KOPT-K1 (cell line): ENCODE data around the gene HSD11B2.

Source experiments
- H3K27ac ChIP-seq: fragments of 200-600 bp; sonication (generic); 2 replicates; pipeline ENCODE4 v1.5.1; 2016; ENCODE audit warnings: antibody characterized with exemption, mild to moderate bottlenecking, low read depth, low read length; ENCODE audit not compliant: poor library complexity, severe bottlenecking
- H3K36me3 ChIP-seq: fragments of 200-600 bp; sonication (generic); 2 replicates; pipeline ENCODE4 v1.5.1; 2017; ENCODE audit warnings: antibody characterized with exemption, mild to moderate bottlenecking, low read length, moderate library complexity; ENCODE audit not compliant: insufficient read depth
- H3K9me3 ChIP-seq: fragments of 200-600 bp; sonication (generic); 2 replicates; pipeline ENCODE4 v1.5.1; 2017; ENCODE audit warnings: antibody characterized with exemption, low read length, mild to moderate bottlenecking; ENCODE audit not compliant: insufficient read depth, poor library complexity, severe bottlenecking

HSD11B2 gene

GRCh38 chr16:67430977-67431774, at the start of gene HSD11B2:
HSD11B2 (plus strand) TSS chr16:67431121; CDS start chr16:67431249, 128 bp downstream.
- Histone ChIP-seq H3K36me3 (no peaks in the 10 kb centered on the region), H3K9me3 (no peaks in the 10 kb centered on the region), H3K27ac (no peak within 1 kb of the TSS)

- Histone ChIP-seq H3K9me3 (no peaks in the 10 kb centered on the region), H3K27ac (no peak overlapping the region), H3K36me3 (no peaks in the 10 kb centered on the region)
Measured at GRCh38 chr16:67383284-67383683, 47.6 kb upstream of the HSD11B2 start.

DNA sequence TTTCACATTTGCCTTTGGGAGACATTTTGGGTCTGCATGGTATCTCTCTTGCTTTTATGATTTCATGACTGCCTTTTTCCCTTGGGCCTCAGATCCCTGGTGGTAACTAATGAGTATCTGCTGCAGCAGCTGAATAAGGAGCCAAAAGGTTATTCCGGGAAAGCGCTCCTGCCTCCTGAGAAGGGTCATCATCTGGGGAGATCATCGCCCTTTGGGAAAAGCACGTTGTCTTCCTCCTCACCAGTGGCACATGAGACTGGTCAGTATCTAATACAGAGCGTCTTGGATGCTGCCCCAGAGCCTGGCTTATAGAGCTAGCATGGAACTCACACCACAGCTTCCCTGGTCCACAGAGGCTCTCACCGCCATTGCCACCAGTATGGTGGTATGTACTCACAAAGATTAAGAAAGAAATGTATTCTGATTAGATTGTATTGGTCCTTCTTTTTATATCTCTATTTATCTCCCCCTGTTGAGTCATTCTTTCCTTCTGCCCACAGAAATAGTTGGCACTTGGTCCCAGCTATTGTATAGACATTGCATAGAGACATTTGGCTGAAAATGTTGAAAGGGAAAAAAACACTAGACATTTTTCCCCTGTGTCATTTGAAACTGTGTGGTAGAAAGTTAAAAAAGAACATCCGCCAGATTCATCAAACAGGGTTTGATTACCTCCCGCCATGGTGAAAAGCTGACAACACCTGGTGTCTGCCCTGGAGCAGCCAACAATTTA, 46.0 kb upstream of the HSD11B2 start:
- Histone ChIP-seq H3K9me3 (no peaks in the 10 kb centered on the region), H3K27ac (no peak overlapping the region), H3K36me3 (no peaks in the 10 kb centered on the region)

DNA sequence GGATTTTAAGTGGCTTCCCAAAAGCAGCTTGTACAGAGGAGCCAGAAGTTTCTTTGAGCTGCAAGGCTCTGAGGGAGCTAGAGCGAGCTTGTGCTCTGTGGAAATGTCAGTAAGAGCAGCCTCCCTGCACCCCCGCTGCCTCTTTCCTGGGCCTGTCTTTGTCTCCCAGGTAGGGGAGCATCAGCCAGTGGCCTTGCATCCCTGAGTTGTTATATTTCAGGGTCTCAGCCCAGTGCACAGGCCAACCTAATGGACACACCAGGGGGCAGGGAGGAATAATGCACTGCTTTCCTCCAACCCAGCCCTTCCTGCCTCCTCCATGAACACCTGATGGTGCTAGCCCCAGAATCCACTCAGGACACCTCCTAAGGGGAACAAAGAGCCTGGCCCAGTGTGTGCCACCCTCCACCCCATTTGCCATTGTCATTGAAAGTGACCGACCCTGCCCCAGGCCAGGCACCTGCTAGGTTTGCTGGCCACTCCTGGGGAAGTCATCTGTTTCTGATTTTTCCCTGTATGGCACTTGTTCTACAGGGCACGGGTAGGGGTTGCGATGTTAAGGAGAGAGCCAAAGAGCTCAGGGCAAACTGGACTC, 44.0 kb upstream of the HSD11B2 start:
- no peaks in the 10 kb centered on the region for H3K36me3 ChIP-seq
- H3K27ac ChIP-seq, result no peak overlapping the region
- no peaks in the 10 kb centered on the region for H3K9me3 ChIP-seq

DNA sequence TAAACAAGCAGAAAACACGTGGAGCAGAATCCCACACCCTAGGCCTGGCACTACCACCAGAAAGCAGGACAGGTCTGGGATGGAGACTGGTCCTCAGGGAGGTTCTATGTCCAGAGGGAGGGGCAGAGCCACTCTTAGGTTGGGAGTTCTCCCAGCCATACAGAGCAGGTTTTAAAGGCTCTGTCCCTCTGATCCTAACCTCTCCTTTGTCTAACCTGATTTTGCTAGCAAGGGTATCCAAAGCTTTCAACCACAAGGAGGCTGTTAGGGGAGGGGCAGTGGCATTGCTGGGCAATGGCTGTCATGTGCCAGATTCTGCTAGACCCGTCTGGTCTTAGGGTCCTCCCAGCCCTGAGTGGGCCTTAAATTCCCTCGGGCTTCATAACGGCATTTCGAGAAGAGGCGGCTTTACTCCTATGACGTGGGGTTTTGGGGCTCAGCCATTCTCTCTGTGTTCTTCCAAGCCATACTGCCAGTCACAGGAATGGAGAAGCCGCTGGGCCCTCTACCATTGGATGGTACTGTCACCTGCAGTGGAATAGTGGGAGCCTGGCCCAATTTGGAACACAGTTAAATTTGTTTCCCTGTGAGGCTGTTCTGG, 43.3 kb upstream of the HSD11B2 start:
- Histone ChIP-seq H3K36me3 (no peaks in the 10 kb centered on the region), H3K27ac (no peak overlapping the region), H3K9me3 (no peaks in the 10 kb centered on the region)

- no peaks in the 10 kb centered on the region for H3K36me3 ChIP-seq
- no peaks in the 10 kb centered on the region for H3K9me3 ChIP-seq
- no peak overlapping the region for H3K27ac ChIP-seq
Measured at GRCh38 chr16:67388191-67388590, 42.7 kb upstream of the HSD11B2 start.

DNA sequence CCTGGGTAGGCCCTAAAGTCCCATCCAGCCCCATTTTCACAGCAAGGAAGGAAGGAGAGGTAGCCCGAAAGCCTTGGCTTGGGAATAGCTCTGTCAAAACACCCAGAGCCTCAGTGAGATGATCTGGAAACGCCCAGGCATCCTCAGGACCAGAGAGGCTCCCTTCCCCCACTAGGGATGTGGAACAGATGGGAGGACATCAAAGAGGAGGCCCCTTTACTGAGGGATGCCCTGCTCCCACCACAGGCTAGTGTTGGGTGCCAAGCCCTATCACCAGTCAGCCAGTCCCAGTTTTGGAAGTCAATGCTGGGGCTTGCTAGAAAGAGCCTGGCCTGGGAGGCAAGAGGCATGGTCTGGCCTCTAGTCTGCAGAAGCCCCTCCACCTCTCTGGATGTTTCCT, 42.3 kb upstream of the HSD11B2 start:
- Histone ChIP-seq H3K27ac (no peak overlapping the region), H3K9me3 (no peaks in the 10 kb centered on the region), H3K36me3 (no peaks in the 10 kb centered on the region)

- no peak overlapping the region for H3K27ac ChIP-seq
- no peaks in the 10 kb centered on the region for H3K36me3 ChIP-seq
- no peaks in the 10 kb centered on the region for H3K9me3 ChIP-seq
Measured at GRCh38 chr16:67389911-67390815, 40.8 kb upstream of the HSD11B2 start.

GRCh38 chr16:67390816-67391423, 40.0 kb upstream of the HSD11B2 start:
- Histone ChIP-seq H3K9me3 (no peaks in the 10 kb centered on the region), H3K36me3 (no peaks in the 10 kb centered on the region), H3K27ac (no peak overlapping the region)

- H3K9me3 ChIP-seq, result no peaks in the 10 kb centered on the region
- no peak overlapping the region for H3K27ac ChIP-seq
- H3K36me3 ChIP-seq, result no peaks in the 10 kb centered on the region
Measured at GRCh38 chr16:67391424-67392300, 39.3 kb upstream of the HSD11B2 start.

DNA sequence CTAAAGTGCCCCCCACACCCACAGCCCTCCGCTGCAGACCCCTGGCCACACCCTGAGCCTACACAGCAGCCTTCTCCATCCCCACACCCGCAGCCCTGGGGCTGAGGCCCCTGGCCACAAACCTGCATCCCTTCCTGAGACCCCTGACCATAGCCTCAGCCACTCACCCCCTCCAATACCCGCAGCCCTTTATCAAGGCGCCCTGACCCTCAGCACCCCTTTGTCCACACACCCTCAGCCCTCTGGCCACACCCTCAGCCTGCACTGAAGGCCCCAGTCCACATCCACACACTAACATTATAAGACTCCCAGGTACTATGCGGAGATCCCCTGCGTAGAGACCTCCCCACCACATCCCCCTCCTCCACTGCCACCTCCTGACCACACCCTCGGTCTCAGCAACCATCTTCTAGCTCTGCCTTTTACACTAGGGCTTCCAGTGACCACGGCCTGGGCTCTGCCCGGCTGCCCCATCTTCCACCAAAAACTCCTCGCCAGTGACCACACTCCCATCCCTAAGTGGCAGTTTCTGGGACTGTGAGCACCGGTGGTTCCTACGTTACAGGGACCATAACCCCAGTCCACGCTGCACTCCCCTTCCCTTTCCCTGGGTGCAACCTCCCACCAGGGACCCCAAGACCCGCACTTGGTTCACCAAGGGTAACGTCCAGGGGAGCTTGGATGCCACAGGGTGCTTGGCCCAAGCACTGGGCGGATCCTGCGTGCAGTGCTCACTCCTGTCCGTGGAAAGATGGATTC, 38.4 kb upstream of the HSD11B2 start:
- no peaks in the 10 kb centered on the region for H3K9me3 ChIP-seq

DNA sequence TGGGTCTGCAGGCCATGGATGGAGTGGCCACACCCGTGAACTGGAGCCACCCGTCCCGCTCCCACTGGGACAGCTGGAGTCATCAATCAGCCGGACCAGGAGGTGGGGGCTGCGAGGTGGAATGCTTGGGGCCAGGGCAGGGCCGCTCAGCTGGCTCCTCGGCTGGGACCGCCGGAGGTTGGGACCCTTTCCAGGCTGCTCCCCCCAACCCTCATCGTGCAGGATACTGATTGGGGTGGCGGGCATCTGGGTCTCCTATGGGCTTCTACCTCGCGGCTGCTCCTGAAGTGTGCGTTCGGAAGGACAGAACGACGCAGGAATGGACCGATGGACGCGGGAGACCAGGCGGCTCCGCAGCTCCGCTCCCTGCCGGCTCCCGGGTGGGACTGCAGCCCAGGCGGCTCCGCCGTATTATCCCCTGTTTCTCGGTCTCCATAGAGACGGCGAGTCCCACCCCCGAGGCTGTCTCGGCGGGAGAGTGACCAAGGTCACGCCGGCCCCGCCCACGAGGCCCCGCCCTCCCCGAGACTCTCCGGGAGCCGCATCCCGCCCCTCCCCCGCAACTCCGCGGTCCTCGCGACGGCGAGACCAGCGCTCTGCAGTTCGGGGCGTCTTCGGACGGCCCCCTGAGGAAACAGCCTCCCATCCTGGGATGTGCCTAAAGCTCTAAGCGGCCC, 37.7 kb upstream of the HSD11B2 start, which contains the start of gene TPPP3:
TSS of gene TPPP3 (minus strand) at position 388 of the 677 bp plus-strand sequence. CDS start 2,387 bp downstream, outside the sequence.
- no peak within 1 kb of the TSS for H3K27ac ChIP-seq
- no peaks in the 10 kb centered on the region for H3K9me3 ChIP-seq
- H3K36me3 ChIP-seq, result no peaks in the 10 kb centered on the region

More for the DNA sequence above, 38.4 kb upstream of the HSD11B2 start:
- H3K36me3 ChIP-seq, result no peaks in the 10 kb centered on the region
- no peak overlapping the region for H3K27ac ChIP-seq
